GM12878 (cell line): Measurements from ENCODE around the gene FAM118B. TPM values are rescaled to one million over a fixed set of nuclear protein-coding genes. Genes with fewer than 3 reads are reported as not detected.

ENCODE experiments used
- ATAC-seq: fragments of 200-7000 bp; cut with Tn5 transposase; 3 replicates; pipeline ENCODE4 v1.9.1; 2020; ENCODE audit warnings: mild to moderate bottlenecking, moderate library complexity
- BruUV-seq: library from RNA; stranded (reverse); fragments of 400-500 nt; replicated peaks from 2 replicates; lab custom pipeline; 2021; lab: Mats Ljungman, UMichigan
- CTCF ChIA-PET: fragments of 300-600 bp; sonication (Branson Sonifier 250); formaldehyde crosslinking; extraction: SDS; loops from one replicate; lab custom pipeline; 2021; ENCODE audit warnings: inconsistent platforms; lab: Yijun Ruan, JAX
- POLR2A ChIA-PET: fragments of 350-600 bp; formaldehyde crosslinking; extraction: SDS; loops from one replicate; lab custom pipeline; 2021; ENCODE audit warnings: inconsistent platforms; lab: Charles Lee
- RAD21 ChIA-PET: fragments of 300-600 bp; sonication (Branson Sonifier 250); formaldehyde crosslinking; loops from one replicate; lab custom pipeline; 2023; ENCODE audit warnings: antibody characterized with exemption; ENCODE audit not compliant: unreplicated experiment; lab: Charles Lee
- SMC1A ChIA-PET: fragments of 300-600 bp; sonication (Branson Sonifier 250); formaldehyde crosslinking; loops from one replicate; lab custom pipeline; 2023; ENCODE audit not compliant: unreplicated experiment, uncharacterized antibody; lab: Charles Lee
- DNase-seq: peaks from one replicate; pipeline ENCODE4 v3.0.0-alpha.2; 2011; ENCODE audit warnings: low read depth, low spot score
- FAIRE-seq: peaks from 3 replicates; lab custom pipeline; 2011; peaks lifted over from hg19 to GRCh38; lab: Jason Lieb, UNC
- H2AFZ ChIP-seq: 2 replicates; pipeline ENCODE4 v1.6.0; 2011; ENCODE audit warnings: low read depth, low read length, control low read depth; ENCODE audit not compliant: control insufficient read depth
- H3K27ac ChIP-seq: 2 replicates; pipeline ENCODE4 v1.5.1; 2011; ENCODE audit warnings: control low read depth; ENCODE audit not compliant: control insufficient read depth, insufficient read depth
- H3K27me3 ChIP-seq, 2 experiments: replicated peaks in 1 of 2; 2 replicates each; pipeline versions ENCODE4 v1.6.0 to v1.6.1; 2011; ENCODE audit warnings: low read length in 1 of 2; ENCODE audit not compliant: control insufficient read depth in 2 of 2, insufficient read depth in 2 of 2
- H3K36me3 ChIP-seq, 2 experiments: 2 replicates each; pipeline ENCODE4 v1.5.1; 2011; ENCODE audit warnings: low read length in 1 of 2; ENCODE audit not compliant: control insufficient read depth in 2 of 2, insufficient read depth in 2 of 2
- H3K4me1 ChIP-seq: 2 replicates; pipeline ENCODE4 v1.6.1; 2011; ENCODE audit warnings: mild to moderate bottlenecking, low read length, moderate library complexity, mixed read lengths; ENCODE audit not compliant: control insufficient read depth, insufficient read depth
- H3K4me2 ChIP-seq: 2 replicates; pipeline ENCODE4 v1.6.0; 2011; ENCODE audit warnings: control low read depth; ENCODE audit not compliant: control insufficient read depth, insufficient read depth
- H3K4me3 ChIP-seq: fragments of 200-600 bp; sonication (generic); 2 replicates; pipeline ENCODE4 v1.5.1; 2016
- H3K79me2 ChIP-seq: 2 replicates; pipeline ENCODE4 v1.6.0; 2011; ENCODE audit warnings: low read length; ENCODE audit not compliant: control insufficient read depth, insufficient read depth
- H3K9ac ChIP-seq: 2 replicates; pipeline ENCODE4 v1.8.0; 2011; ENCODE audit warnings: low read length, control low read depth, mixed read lengths; ENCODE audit not compliant: control insufficient read depth, insufficient read depth
- H3K9me3 ChIP-seq: replicated peaks from 3 replicates; pipeline ENCODE4 v1.5.1; 2011; ENCODE audit warnings: mild to moderate bottlenecking, low read length; ENCODE audit not compliant: control insufficient read depth, insufficient read depth
- H4K20me1 ChIP-seq: 2 replicates; pipeline ENCODE4 v1.6.0; 2011; ENCODE audit not compliant: control insufficient read depth, insufficient read depth
- CBX5 ChIP-seq: sonication (generic); IDR thresholded peaks from 2 replicates; pipeline ENCODE4 v1.6.1; 2016; ENCODE audit warnings: low read depth, moderate library complexity, mild to moderate bottlenecking, inconsistent platforms
- CEBPZ ChIP-seq: fragments of 150-350 bp; IDR thresholded peaks from 2 replicates; pipeline ENCODE4 v1.6.1; 2016; ENCODE audit warnings: low read depth, low read length
- JUNB ChIP-seq: IDR thresholded peaks from 2 replicates; pipeline ENCODE4 v1.6.1; 2016; ENCODE audit warnings: antibody characterized with exemption, mild to moderate bottlenecking
- NBN ChIP-seq: fragments of 450-650 bp; IDR thresholded peaks from 2 replicates; pipeline ENCODE4 v1.6.1; 2016
- POU2F2 ChIP-seq: IDR thresholded peaks from 3 replicates; pipeline ENCODE4 v1.6.1; 2011; ENCODE audit warnings: low read depth, mild to moderate bottlenecking, low read length, borderline replicate concordance
- SKIL ChIP-seq: fragments of 450-650 bp; IDR thresholded peaks from 2 replicates; pipeline ENCODE4 v1.6.1; 2017; ENCODE audit warnings: mild to moderate bottlenecking, low read depth, inconsistent platforms; ENCODE audit not compliant: poor library complexity, severe bottlenecking
- SRF ChIP-seq, 2 experiments: IDR thresholded peaks; 2 replicates each; pipeline ENCODE4 v1.6.1; 2011; ENCODE audit warnings: low read depth in 2 of 2, low read length in 2 of 2, mild to moderate bottlenecking in 1 of 2, moderate library complexity in 1 of 2
- TARDBP ChIP-seq: IDR thresholded peaks from 2 replicates; pipeline ENCODE4 v1.6.1; 2016; ENCODE audit warnings: borderline replicate concordance
- TCF3 ChIP-seq: IDR thresholded peaks from 2 replicates; pipeline ENCODE4 v1.6.1; 2012; ENCODE audit warnings: low read depth, mild to moderate bottlenecking, low read length, borderline replicate concordance; ENCODE audit not compliant: insufficient read depth
- TCF7 ChIP-seq: IDR thresholded peaks from 2 replicates; pipeline ENCODE4 v1.6.1; 2014; ENCODE audit warnings: antibody characterized with exemption, borderline replicate concordance
- ZBED1 ChIP-seq: IDR thresholded peaks from 2 replicates; pipeline ENCODE4 v1.6.1; 2016; ENCODE audit warnings: borderline replicate concordance
- WGBS: methylation state at CpG from one replicate; pipeline ENCODE4 v1.1.6; 2016; ENCODE audit warnings: low lambda C conversion rate; ENCODE audit not compliant: insufficient replicate concordance, insufficient coverage; ENCODE audit errors: missing lambda C conversion rate; 5-methylcytosine and 5-hydroxymethylcytosine counted together
- in situ Hi-C: fragments of 300-500 bp; cut with MboI; formaldehyde crosslinking; loops from 9 replicates; pipeline ENCODE4 v1.14.3; 2018; ENCODE audit warnings: mixed read lengths
- intact Hi-C: fragments of 100-400 bp; cut with micrococcal nuclease; formaldehyde crosslinking; loops from one replicate; pipeline ENCODE4 v1.14.2; 2022; ENCODE audit not compliant: unreplicated experiment
- polyA plus RNA-seq, 11 experiments: library from polyadenylated mRNA; depleted of rRNA in 4 of 11; unstranded in 6 of 11; stranded (reverse) in 5 of 11; fragments of >200 nt; fragmentation: Nextera tagmentation in 4 of 11; fragmentation: Illumina TruSeq in 1 of 11; extraction: Ambion mirVana in 4 of 11; extraction: Trizol in 1 of 11; gene quantifications; 1 replicate in 1 of 11; 2 replicates in 10 of 11; pipeline versions ENCODE4 v1.2.1 to v1.2.3, GENCODE V29; 2011 to 2016; ENCODE audit warnings: inconsistent platforms in 2 of 11, missing spikeins in 2 of 11, low read depth in 1 of 11
- total RNA-seq, 4 experiments: library from RNA; depleted of rRNA in 3 of 4; stranded (reverse); fragments of >200 nt in 3 of 4; fragmentation: Illumina TruSeq in 1 of 4; extraction: Trizol in 1 of 4; gene quantifications; 2 replicates each; pipeline versions ENCODE4 v1.2.1 to v1.2.3, GENCODE V29; 2013 to 2021

The FAM118B gene
- total and polyA plus RNA-seq, 10 of the 15 experiments (the other 5 are each of a cell fraction or from before 2014, with no cell fraction given) = 12.8 to 29.7 (median 16.5) TPM

- BruUV-seq = no TSS peak
- TF ChIP-seq SKIL (no peak), CEBPZ (no peak), TARDBP (no peak), TCF3 (no peak), CBX5 (no peak), ZBED1 (no peak), JUNB (no peak), TCF7 (no peak), POU2F2 (no peak), SRF (IDR thresholded peaks at IDR 0.05; ENCODE audit: low read depth in 2 of 2, low read length in 2 of 2) (no peak), NBN (no peak)
- peaks cover 6% of the 10 kb centered on the region; the same call in 1 of the 3 replicates for H3K9me3 ChIP-seq
- H4K20me1 ChIP-seq = no peaks in the 10 kb centered on the region
- H3K27me3 ChIP-seq = no peaks in the 10 kb centered on the region
- peaks cover 30% of the 10 kb centered on the region for H3K4me1 ChIP-seq
- POLR2A ChIA-PET = no interaction called here
- DNase-seq = no peak
- CTCF ChIA-PET = interaction anchor here (0.7 to 10.7 kb wide), 6 partner anchors 59 to 1155 kb away, joined by 3 to 220 read pairs (median 4); partner anchors contain the start of gene VSIG10L2
- H3K9ac ChIP-seq = no peak overlapping the region
- H2AFZ ChIP-seq = no peak overlapping the region
- intact Hi-C loops (no loop called here), in situ Hi-C loops (loop anchor here (5.0 kb wide), 1 partner anchor 269 kb away; no protein-coding TSS in a partner anchor)
- 96% methylated on average over 11 of the region's 11 CpGs for WGBS
- no peak for ATAC-seq
- FAIRE-seq = no peak
- no peaks in the 10 kb centered on the region for H3K79me2 ChIP-seq
- H3K4me2 ChIP-seq = no peak overlapping the region
- peaks cover 10 to 16% of the 10 kb centered on the region in 2 experiments for H3K36me3 ChIP-seq
- H3K4me3 ChIP-seq = no peak overlapping the region
- SMC1A ChIA-PET = interaction anchor here (1.4 to 6.6 kb wide), 3 partner anchors 251 to 272 kb away, joined by 3 to 61 read pairs (median 9); no protein-coding TSS in a partner anchor
- RAD21 ChIA-PET = interaction anchor here (1.4 kb wide), 1 partner anchor 256 kb away, joined by 3 read pairs; no protein-coding TSS in a partner anchor
- H3K27ac ChIP-seq = no peak overlapping the region
Observed at GRCh38 chr11:126191379-126192073, 20.1 kb upstream of the FAM118B start.
